ENCODE results near the gene RGP1. TPM values are rescaled to one million over a fixed set of nuclear protein-coding genes. Genes with fewer than 3 reads are reported as not detected.

The RGP1 gene
- total RNA-seq, 1 donor = 18.5 TPM

GRCh38 chr9:35741740-35742139 is 7.3 kb upstream of the RGP1 start:
- TF ChIP-seq CTCF (IDR thresholded peaks at IDR 0.05; ENCODE audit: extremely low read depth, low read depth, low read length) = no peak

GRCh38 chr9:35743452-35743851 is 5.6 kb upstream of the RGP1 start:
- TF ChIP-seq CTCF (IDR thresholded peaks at IDR 0.05; ENCODE audit: extremely low read depth, low read depth, low read length) = no peak
- no peak for DNase-seq (ENCODE audit: insufficient read length, low spot score, missing footprints)
- Histone ChIP-seq H3K4me2 (ENCODE audit: insufficient read depth, low read length) (no peak overlapping the region), H3K27me3 (ENCODE audit: insufficient read depth, low read length) (no peaks in the 10 kb centered on the region), H3K27ac (ENCODE audit: low read depth, low read length) (no peak overlapping the region), H3K9me3 (ENCODE audit: low read depth, low read length) (no peaks in the 10 kb centered on the region), H3K4me1 (ENCODE audit: insufficient read depth, low read length) (peaks cover 22% of the 10 kb centered on the region), H3K79me2 (ENCODE audit: insufficient read depth, low read length) (peaks cover 58% of the 10 kb centered on the region), H4K20me1 (ENCODE audit: insufficient read depth, low read length) (peaks cover 33% of the 10 kb centered on the region), H3K4me3 (ENCODE audit: insufficient read depth, low read length) (no peak overlapping the region), H3K36me3 (ENCODE audit: insufficient read depth, low read length) (peaks cover 59% of the 10 kb centered on the region), H2AFZ (ENCODE audit: low read length) (no peak overlapping the region)

More at GRCh38 chr9:35741740-35742139, 7.3 kb upstream of the RGP1 start:
- Histone ChIP-seq H3K79me2 (ENCODE audit: insufficient read depth, low read length) (peaks cover 41% of the 10 kb centered on the region), H3K4me2 (ENCODE audit: insufficient read depth, low read length) (no peak overlapping the region), H3K36me3 (ENCODE audit: insufficient read depth, low read length) (peaks cover 75% of the 10 kb centered on the region), H3K4me1 (ENCODE audit: insufficient read depth, low read length) (peaks cover 7% of the 10 kb centered on the region), H3K27ac (ENCODE audit: low read depth, low read length) (no peak overlapping the region), H2AFZ (ENCODE audit: low read length) (no peak overlapping the region), H3K27me3 (ENCODE audit: insufficient read depth, low read length) (no peaks in the 10 kb centered on the region), H3K4me3 (ENCODE audit: insufficient read depth, low read length) (no peak overlapping the region), H3K9me3 (ENCODE audit: low read depth, low read length) (no peaks in the 10 kb centered on the region), H4K20me1 (ENCODE audit: insufficient read depth, low read length) (peaks cover 27% of the 10 kb centered on the region)
- DNase-seq (ENCODE audit: insufficient read length, low spot score, missing footprints) = no peak

- TF ChIP-seq CTCF (IDR thresholded peaks at IDR 0.05; ENCODE audit: extremely low read depth, low read depth, low read length) = no peak
Measured at GRCh38 chr9:35743880-35744518, 5.1 kb upstream of the RGP1 start.

GRCh38 chr9:35745569-35745968 is 3.5 kb upstream of the RGP1 start:
- peaks cover 28% of the 10 kb centered on the region for H3K4me1 ChIP-seq (ENCODE audit: insufficient read depth, low read length)
- no peaks in the 10 kb centered on the region for H3K27me3 ChIP-seq (ENCODE audit: insufficient read depth, low read length)
- H3K9me3 ChIP-seq (ENCODE audit: low read depth, low read length) = no peaks in the 10 kb centered on the region
- H2AFZ ChIP-seq (ENCODE audit: low read length) = no peak overlapping the region
- DNase-seq (ENCODE audit: insufficient read length, low spot score, missing footprints) = no peak
- TF ChIP-seq CTCF (IDR thresholded peaks at IDR 0.05; ENCODE audit: extremely low read depth, low read depth, low read length) = no peak
- peaks cover 75% of the 10 kb centered on the region for H3K79me2 ChIP-seq (ENCODE audit: insufficient read depth, low read length)
- no peak overlapping the region for H3K27ac ChIP-seq (ENCODE audit: low read depth, low read length)
- H3K36me3 ChIP-seq (ENCODE audit: insufficient read depth, low read length) = peaks cover 38% of the 10 kb centered on the region
- H4K20me1 ChIP-seq (ENCODE audit: insufficient read depth, low read length) = peaks cover 33% of the 10 kb centered on the region
- no peak overlapping the region for H3K4me2 ChIP-seq (ENCODE audit: insufficient read depth, low read length)
- H3K4me3 ChIP-seq (ENCODE audit: insufficient read depth, low read length) = no peak overlapping the region

More at GRCh38 chr9:35743880-35744518, 5.1 kb upstream of the RGP1 start:
- no peak overlapping the region for H2AFZ ChIP-seq (ENCODE audit: low read length)
- no peak overlapping the region for H3K27ac ChIP-seq (ENCODE audit: low read depth, low read length)
- H3K9me3 ChIP-seq (ENCODE audit: low read depth, low read length) = no peaks in the 10 kb centered on the region
- peaks cover 63% of the 10 kb centered on the region for H3K79me2 ChIP-seq (ENCODE audit: insufficient read depth, low read length)
- H3K4me1 ChIP-seq (ENCODE audit: insufficient read depth, low read length) = peaks cover 22% of the 10 kb centered on the region
- H3K4me3 ChIP-seq (ENCODE audit: insufficient read depth, low read length) = no peak overlapping the region
- no peak overlapping the region for H3K4me2 ChIP-seq (ENCODE audit: insufficient read depth, low read length)
- peaks cover 33% of the 10 kb centered on the region for H4K20me1 ChIP-seq (ENCODE audit: insufficient read depth, low read length)
- DNase-seq (ENCODE audit: insufficient read length, low spot score, missing footprints) = no peak
- H3K27me3 ChIP-seq (ENCODE audit: insufficient read depth, low read length) = no peaks in the 10 kb centered on the region
- H3K36me3 ChIP-seq (ENCODE audit: insufficient read depth, low read length) = peaks cover 54% of the 10 kb centered on the region
